Measurements from ENCODE around the gene FBXW7. TPM values are rescaled to one million over a fixed set of nuclear protein-coding genes. Genes with fewer than 3 reads are reported as not detected.

FBXW7 gene
- total RNA-seq, 1 donor from 2014 or later, result 47.2 TPM

- Histone ChIP-seq H3K36me3 (no peaks in the 10 kb centered on the region), H3K27ac (no peak overlapping the region), H3K27me3 (no peaks in the 10 kb centered on the region), H3K4me1 (peaks cover 6% of the 10 kb centered on the region), H3K4me3 (no peak overlapping the region), H3K9me3 (no peaks in the 10 kb centered on the region)
- ATAC-seq (no peak), DNase-seq (no peak)
- TF ChIP-seq CTCF (IDR thresholded peaks at IDR 0.05), result no peak
- intact Hi-C loops (cut with DNase I), result no loop called here
These were observed 13.6 kb downstream of the FBXW7 start for GRCh38 chr4:152522245-152522644.

GRCh38 chr4:152516156-152516555, 19.7 kb downstream of the FBXW7 start:
- ATAC-seq, result no peak
- Histone ChIP-seq H3K4me1 (no peaks in the 10 kb centered on the region), H3K27ac (no peak overlapping the region), H3K4me3 (no peak overlapping the region), H3K9me3 (no peaks in the 10 kb centered on the region), H3K27me3 (no peaks in the 10 kb centered on the region), H3K36me3 (no peaks in the 10 kb centered on the region)
- DNase-seq, result no peak
- no peak for TF ChIP-seq CTCF (IDR thresholded peaks at IDR 0.05)
- intact Hi-C loops (cut with DNase I), result no loop called here

DNA sequence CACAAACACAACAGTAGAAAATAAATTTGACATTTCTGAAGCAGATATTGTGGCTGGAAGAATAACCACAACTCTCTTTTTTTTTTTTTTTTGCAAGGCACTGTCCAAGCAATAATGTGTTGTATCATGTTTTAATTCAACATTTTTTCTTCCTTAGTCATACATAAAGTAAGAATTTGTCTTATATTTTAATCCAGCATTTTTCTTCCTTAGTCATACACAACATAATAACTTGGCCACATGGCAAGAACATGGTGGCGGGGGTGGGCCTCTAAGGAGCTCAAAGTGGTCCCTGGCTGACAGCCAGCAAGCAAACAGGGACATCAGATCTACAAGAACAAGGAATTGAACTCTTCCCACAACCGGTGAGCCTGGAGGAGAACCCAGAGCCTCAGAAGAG, 20.2 kb downstream of the FBXW7 start:
- no peaks in the 10 kb centered on the region for H3K36me3 ChIP-seq
- no peaks in the 10 kb centered on the region for H3K9me3 ChIP-seq
- TF ChIP-seq CTCF (IDR thresholded peaks at IDR 0.05), result no peak
- ATAC-seq, result no peak
- no peak overlapping the region for H3K27ac ChIP-seq
- H3K4me1 ChIP-seq, result no peaks in the 10 kb centered on the region
- H3K4me3 ChIP-seq, result no peak overlapping the region
- DNase-seq, result no peak
- intact Hi-C loops (cut with DNase I), result no loop called here
- no peaks in the 10 kb centered on the region for H3K27me3 ChIP-seq

DNA sequence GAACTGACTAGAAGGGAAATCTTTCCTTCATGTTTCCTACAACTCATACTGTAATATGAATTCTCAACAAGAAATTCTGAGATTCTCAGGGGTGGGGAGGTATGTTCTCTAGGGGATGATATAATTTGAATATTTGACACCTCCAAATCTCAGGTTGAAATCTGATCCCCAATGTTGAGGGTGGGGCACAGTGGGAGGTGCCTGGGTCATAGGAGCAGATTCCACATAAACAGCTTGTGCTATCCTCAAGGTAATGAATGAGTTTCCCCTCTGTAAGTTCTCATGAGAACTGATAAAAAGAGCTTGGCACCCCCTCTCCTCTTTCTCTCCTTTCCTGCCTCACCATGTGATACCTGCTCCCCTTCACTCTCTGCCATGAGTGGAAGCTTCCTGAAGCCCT, 21.5 kb downstream of the FBXW7 start:
- Histone ChIP-seq H3K9me3 (no peaks in the 10 kb centered on the region), H3K36me3 (no peaks in the 10 kb centered on the region), H3K4me1 (no peaks in the 10 kb centered on the region), H3K27me3 (no peaks in the 10 kb centered on the region), H3K4me3 (no peak overlapping the region), H3K27ac (no peak overlapping the region)
- no peak for DNase-seq
- intact Hi-C loops (cut with DNase I), result no loop called here
- ATAC-seq, result no peak
- TF ChIP-seq CTCF (IDR thresholded peaks at IDR 0.05), result no peak

GRCh38 chr4:152513078-152513477, 22.8 kb downstream of the FBXW7 start:
- Histone ChIP-seq H3K4me3 (no peak overlapping the region), H3K36me3 (no peaks in the 10 kb centered on the region), H3K4me1 (no peaks in the 10 kb centered on the region), H3K9me3 (no peaks in the 10 kb centered on the region), H3K27me3 (no peaks in the 10 kb centered on the region), H3K27ac (no peak overlapping the region)
- intact Hi-C loops (cut with DNase I), result no loop called here
- TF ChIP-seq CTCF (IDR thresholded peaks at IDR 0.05), result no peak
- DNase-seq, result no peak
- ATAC-seq, result no peak

DNA sequence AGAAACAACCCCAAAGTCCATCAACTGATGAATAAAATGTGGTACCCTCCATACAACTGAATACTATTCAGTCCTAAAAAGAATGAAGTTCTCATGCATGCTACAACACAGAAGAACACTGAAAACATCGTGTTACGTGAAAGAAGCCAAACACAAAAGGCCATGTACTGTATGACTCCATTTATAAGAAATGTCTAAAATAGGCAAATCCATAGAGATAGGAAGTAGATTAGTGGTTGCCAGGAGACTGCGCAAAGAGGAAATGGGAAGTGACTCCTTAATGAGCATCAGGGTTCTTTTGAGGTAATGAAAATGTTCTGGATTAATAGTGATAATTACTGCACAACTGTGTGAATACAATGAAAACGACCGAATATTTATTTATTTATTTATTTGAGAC, 23.4 kb downstream of the FBXW7 start:
- no peaks in the 10 kb centered on the region for H3K4me1 ChIP-seq
- no peaks in the 10 kb centered on the region for H3K36me3 ChIP-seq
- no peaks in the 10 kb centered on the region for H3K9me3 ChIP-seq
- H3K27me3 ChIP-seq, result no peaks in the 10 kb centered on the region
- ATAC-seq, result no peak
- intact Hi-C loops (cut with DNase I), result no loop called here
- no peak overlapping the region for H3K4me3 ChIP-seq
- no peak for DNase-seq
- H3K27ac ChIP-seq, result no peak overlapping the region
- no peak for TF ChIP-seq CTCF (IDR thresholded peaks at IDR 0.05)

Measured in upper lobe of right lung (tissue), 1 donor.